Measurements from ENCODE around the gene COMT. TPM values are rescaled to one million over a fixed set of nuclear protein-coding genes. Genes with fewer than 3 reads are reported as not detected.

Gene COMT
- total and polyA plus RNA-seq, 9 of the 15 experiments (the other 6 are each of a cell fraction or from before 2014, with no cell fraction given) = 12.5 to 351 (median 155) TPM

- TF ChIP-seq ZNF3 (CRISPR knock-in tag; IDR thresholded peaks at IDR 0.05) (no peak), ZNF764 (CRISPR knock-in tag; IDR thresholded peaks at IDR 0.05; ENCODE audit: low read depth) (peak; percentile 83), FOXM1 (IDR thresholded peaks at IDR 0.05; ENCODE audit: low read depth) (no peak), FOXM1 (CRISPR knock-in tag; IDR thresholded peaks at IDR 0.05; ENCODE audit: low read depth) (no peak), ZNF384 (IDR thresholded peaks at IDR 0.05; ENCODE audit: low read depth, low read length) (no peak), MYC (IDR thresholded peaks at IDR 0.05; ENCODE audit: low read depth, low read length) (no peak), MYC (CRISPR knock-in tag; IDR thresholded peaks at IDR 0.05; ENCODE audit: borderline replicate concordance, low read depth) (0 out of 2 replicates have a peak, but pooled peaks have one; percentile 10), E2F3 (CRISPR knock-in tag; IDR thresholded peaks at IDR 0.05) (0 out of 2 replicates have a peak, but pooled peaks have one; percentile 57), CTCF (IDR thresholded peaks at IDR 0.05 in 2 of 3, conservative IDR thresholded peaks at IDR 0.05 in 1 of 3; ENCODE audit: insufficient read depth in 2 of 3, low read depth in 1 of 3, low read length in 3 of 3) (0 out of 6 replicates have a peak, but pooled peaks of 1 of the 3 experiments have one; percentile 0), GTF2F1 (IDR thresholded peaks at IDR 0.05; ENCODE audit: low read depth, low read length) (0 out of 2 replicates have a peak, but pooled peaks have one; percentile 30)
- TF ChIP-seq, protein P1, sequence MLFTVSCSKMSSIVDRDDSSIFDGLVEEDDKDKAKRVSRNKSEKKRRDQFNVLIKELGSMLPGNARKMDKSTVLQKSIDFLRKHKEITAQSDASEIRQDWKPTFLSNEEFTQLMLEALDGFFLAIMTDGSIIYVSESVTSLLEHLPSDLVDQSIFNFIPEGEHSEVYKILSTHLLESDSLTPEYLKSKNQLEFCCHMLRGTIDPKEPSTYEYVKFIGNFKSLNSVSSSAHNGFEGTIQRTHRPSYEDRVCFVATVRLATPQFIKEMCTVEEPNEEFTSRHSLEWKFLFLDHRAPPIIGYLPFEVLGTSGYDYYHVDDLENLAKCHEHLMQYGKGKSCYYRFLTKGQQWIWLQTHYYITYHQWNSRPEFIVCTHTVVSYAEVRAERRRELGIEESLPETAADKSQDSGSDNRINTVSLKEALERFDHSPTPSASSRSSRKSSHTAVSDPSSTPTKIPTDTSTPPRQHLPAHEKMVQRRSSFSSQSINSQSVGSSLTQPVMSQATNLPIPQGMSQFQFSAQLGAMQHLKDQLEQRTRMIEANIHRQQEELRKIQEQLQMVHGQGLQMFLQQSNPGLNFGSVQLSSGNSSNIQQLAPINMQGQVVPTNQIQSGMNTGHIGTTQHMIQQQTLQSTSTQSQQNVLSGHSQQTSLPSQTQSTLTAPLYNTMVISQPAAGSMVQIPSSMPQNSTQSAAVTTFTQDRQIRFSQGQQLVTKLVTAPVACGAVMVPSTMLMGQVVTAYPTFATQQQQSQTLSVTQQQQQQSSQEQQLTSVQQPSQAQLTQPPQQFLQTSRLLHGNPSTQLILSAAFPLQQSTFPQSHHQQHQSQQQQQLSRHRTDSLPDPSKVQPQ (CRISPR knock-in tag; IDR thresholded peaks at IDR 0.05; ENCODE audit: borderline replicate concordance) = peak; percentile 33; the same call in 1 of the 2 replicates
- TF ChIP-seq, protein P2, sequence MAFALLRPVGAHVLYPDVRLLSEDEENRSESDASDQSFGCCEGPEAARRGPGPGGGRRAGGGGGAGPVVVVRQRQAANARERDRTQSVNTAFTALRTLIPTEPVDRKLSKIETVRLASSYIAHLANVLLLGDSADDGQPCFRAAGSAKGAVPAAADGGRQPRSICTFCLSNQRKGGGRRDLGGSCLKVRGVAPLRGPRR (CRISPR knock-in tag; IDR thresholded peaks at IDR 0.05) = peak; percentile 71
- TF ChIP-seq, protein P3, sequence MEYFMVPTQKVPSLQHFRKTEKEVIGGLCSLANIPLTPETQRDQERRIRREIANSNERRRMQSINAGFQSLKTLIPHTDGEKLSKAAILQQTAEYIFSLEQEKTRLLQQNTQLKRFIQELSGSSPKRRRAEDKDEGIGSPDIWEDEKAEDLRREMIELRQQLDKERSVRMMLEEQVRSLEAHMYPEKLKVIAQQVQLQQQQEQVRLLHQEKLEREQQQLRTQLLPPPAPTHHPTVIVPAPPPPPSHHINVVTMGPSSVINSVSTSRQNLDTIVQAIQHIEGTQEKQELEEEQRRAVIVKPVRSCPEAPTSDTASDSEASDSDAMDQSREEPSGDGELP (CRISPR knock-in tag; IDR thresholded peaks at IDR 0.05; ENCODE audit: borderline replicate concordance) = no peak
- TF ChIP-seq, protein P4, sequence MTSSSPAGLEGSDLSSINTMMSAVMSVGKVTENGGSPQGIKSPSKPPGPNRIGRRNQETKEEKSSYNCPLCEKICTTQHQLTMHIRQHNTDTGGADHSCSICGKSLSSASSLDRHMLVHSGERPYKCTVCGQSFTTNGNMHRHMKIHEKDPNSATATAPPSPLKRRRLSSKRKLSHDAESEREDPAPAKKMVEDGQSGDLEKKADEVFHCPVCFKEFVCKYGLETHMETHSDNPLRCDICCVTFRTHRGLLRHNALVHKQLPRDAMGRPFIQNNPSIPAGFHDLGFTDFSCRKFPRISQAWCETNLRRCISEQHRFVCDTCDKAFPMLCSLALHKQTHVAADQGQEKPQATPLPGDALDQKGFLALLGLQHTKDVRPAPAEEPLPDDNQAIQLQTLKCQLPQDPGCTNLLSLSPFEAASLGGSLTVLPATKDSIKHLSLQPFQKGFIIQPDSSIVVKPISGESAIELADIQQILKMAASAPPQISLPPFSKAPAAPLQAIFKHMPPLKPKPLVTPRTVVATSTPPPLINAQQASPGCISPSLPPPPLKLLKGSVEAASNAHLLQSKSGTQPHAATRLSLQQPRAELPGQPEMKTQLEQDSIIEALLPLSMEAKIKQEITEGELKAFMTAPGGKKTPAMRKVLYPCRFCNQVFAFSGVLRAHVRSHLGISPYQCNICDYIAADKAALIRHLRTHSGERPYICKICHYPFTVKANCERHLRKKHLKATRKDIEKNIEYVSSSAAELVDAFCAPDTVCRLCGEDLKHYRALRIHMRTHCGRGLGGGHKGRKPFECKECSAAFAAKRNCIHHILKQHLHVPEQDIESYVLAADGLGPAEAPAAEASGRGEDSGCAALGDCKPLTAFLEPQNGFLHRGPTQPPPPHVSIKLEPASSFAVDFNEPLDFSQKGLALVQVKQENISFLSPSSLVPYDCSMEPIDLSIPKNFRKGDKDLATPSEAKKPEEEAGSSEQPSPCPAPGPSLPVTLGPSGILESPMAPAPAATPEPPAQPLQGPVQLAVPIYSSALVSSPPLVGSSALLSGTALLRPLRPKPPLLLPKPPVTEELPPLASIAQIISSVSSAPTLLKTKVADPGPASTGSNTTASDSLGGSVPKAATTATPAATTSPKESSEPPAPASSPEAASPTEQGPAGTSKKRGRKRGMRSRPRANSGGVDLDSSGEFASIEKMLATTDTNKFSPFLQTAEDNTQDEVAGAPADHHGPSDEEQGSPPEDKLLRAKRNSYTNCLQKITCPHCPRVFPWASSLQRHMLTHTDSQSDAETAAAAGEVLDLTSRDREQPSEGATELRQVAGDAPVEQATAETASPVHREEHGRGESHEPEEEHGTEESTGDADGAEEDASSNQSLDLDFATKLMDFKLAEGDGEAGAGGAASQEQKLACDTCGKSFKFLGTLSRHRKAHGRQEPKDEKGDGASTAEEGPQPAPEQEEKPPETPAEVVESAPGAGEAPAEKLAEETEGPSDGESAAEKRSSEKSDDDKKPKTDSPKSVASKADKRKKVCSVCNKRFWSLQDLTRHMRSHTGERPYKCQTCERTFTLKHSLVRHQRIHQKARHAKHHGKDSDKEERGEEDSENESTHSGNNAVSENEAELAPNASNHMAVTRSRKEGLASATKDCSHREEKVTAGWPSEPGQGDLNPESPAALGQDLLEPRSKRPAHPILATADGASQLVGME (CRISPR knock-in tag; IDR thresholded peaks at IDR 0.05) = peak; percentile 59; the same call in 1 of the 2 replicates
These were observed 67.5 kb downstream of the COMT start (continued) for GRCh38 chr22:20009018-20009491.
